ENCODE measurements around the gene IZUMO1R. TPM values are rescaled to one million over a fixed set of nuclear protein-coding genes. Genes with fewer than 3 reads are reported as not detected.
"Not testable (repeated sequence)": the region's sequence is repeated elsewhere in the genome, so short reads cannot be mapped to it uniquely, and the experiment has no call there.

The IZUMO1R gene
- total and polyA plus RNA-seq, 7 donors, result not detected

- H3K36me3 ChIP-seq (ENCODE audit: insufficient read depth in 1 of 2, low read depth in 1 of 2), result no peaks in the 10 kb centered on the region
- ATAC-seq (no peak), DNase-seq (no peak)
- TF ChIP-seq, protein P1, sequence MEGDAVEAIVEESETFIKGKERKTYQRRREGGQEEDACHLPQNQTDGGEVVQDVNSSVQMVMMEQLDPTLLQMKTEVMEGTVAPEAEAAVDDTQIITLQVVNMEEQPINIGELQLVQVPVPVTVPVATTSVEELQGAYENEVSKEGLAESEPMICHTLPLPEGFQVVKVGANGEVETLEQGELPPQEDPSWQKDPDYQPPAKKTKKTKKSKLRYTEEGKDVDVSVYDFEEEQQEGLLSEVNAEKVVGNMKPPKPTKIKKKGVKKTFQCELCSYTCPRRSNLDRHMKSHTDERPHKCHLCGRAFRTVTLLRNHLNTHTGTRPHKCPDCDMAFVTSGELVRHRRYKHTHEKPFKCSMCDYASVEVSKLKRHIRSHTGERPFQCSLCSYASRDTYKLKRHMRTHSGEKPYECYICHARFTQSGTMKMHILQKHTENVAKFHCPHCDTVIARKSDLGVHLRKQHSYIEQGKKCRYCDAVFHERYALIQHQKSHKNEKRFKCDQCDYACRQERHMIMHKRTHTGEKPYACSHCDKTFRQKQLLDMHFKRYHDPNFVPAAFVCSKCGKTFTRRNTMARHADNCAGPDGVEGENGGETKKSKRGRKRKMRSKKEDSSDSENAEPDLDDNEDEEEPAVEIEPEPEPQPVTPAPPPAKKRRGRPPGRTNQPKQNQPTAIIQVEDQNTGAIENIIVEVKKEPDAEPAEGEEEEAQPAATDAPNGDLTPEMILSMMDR (IDR thresholded peaks at IDR 0.05), result no peak
- H3K4me3 ChIP-seq, result no peak overlapping the region
- H3K4me1 ChIP-seq, result no peaks in the 10 kb centered on the region
- no peak overlapping the region for H3K27ac ChIP-seq
- intact Hi-C loops (cut with DNase I), result no loop called here
- H3K9me3 ChIP-seq, result no peaks in the 10 kb centered on the region
- H3K27me3 ChIP-seq (ENCODE audit: insufficient read depth in 3 of 3, low read length in 2 of 3), result no peaks in the 10 kb centered on the region
Measured at GRCh38 chr11:94332814-94333213, 28.4 kb downstream of the IZUMO1R start.

DNA sequence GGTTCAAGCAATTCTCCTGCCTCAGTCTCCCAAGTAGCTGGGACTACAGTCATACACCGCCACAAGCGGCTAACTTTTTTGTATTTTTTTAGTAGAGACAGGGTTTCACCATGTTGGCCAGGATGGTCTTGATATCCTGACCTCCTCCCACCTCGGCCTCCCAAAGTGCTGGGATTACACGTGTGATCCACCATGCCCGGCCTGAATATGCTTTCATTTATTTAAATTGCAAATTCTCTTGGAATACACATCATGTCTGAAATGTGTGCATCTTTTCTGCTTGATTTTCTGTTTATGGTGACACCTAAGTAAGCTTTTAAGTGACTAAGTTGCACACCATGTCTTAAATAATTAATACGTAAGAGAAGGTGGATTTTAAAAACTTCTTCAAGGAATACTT lies 31.7 kb downstream of the IZUMO1R start:
- H3K27ac ChIP-seq, result no peak overlapping the region
- H3K9me3 ChIP-seq, result no peaks in the 10 kb centered on the region
- no peak for ATAC-seq
- no peaks in the 10 kb centered on the region for H3K4me1 ChIP-seq
- no peaks in the 10 kb centered on the region for H3K36me3 ChIP-seq (ENCODE audit: insufficient read depth in 1 of 2, low read depth in 1 of 2)
- H3K27me3 ChIP-seq (ENCODE audit: insufficient read depth in 3 of 3, low read length in 2 of 3), result no peaks in the 10 kb centered on the region
- TF ChIP-seq, protein P1 (IDR thresholded peaks at IDR 0.05), result no peak
- H3K4me3 ChIP-seq, result no peak overlapping the region
- intact Hi-C loops (cut with DNase I), result no loop called here
- 86 to 91% (median 87%) methylated on average over 6 of the region's 6 CpGs for WGBS, 3 donors
- no peak for DNase-seq

DNA sequence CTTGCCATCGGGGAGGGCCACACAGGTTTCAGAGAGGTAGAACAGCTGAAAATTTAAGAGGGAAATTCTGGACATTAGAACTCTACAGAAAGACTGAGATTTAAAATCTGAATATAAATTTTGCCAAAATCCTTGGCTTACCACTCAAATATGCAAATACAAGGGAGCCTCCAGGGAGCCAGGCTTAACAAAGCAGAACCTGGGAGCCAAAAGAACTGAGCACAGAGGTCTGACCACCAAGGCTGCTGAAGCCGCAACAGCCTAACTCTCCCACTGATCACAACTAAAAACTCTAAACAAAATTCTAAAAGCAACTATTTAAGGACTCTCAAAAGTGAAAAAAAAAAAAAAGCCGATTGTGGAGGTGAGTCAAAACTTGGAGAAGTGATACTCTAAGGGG lies 34.3 kb downstream of the IZUMO1R start:
- no peaks in the 10 kb centered on the region for H3K9me3 ChIP-seq
- H3K36me3 ChIP-seq (ENCODE audit: insufficient read depth in 1 of 2, low read depth in 1 of 2), result no peaks in the 10 kb centered on the region
- no peak for DNase-seq
- TF ChIP-seq, protein P1 (IDR thresholded peaks at IDR 0.05), result no peak
- no peak overlapping the region for H3K27ac ChIP-seq
- WGBS, 3 donors, result 76 to 84% (median 84%) methylated on average over 3 of the region's 3 CpGs
- no peaks in the 10 kb centered on the region for H3K4me1 ChIP-seq
- H3K4me3 ChIP-seq, result no peak overlapping the region
- no peak for ATAC-seq
- no peaks in the 10 kb centered on the region for H3K27me3 ChIP-seq (ENCODE audit: insufficient read depth in 3 of 3, low read length in 2 of 3)
- intact Hi-C loops (cut with DNase I), result no loop called here

DNA sequence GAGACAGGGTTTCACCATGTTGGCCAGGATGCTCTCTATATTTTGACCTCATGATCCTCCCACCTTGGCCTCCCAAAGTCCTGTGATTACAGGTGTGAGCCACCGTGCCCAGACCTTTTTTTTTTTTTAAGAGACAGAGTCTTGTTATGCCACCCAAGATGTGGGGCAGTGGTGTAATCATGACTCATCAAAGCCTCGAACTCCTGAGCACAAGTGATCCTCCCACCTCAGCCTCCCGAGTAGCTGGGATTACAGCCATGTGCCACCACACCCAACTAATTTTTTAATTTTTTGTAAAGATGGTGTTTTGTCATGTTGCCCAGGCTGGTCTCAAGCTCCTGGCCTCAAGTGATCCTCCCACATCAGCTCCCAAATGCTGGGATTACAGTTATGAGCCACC lies 37.9 kb downstream of the IZUMO1R start:
- ATAC-seq (no peak), DNase-seq (no peak)
- TF ChIP-seq, protein P1 (IDR thresholded peaks at IDR 0.05), result no peak
- Histone ChIP-seq H3K4me3 (no peak overlapping the region), H3K36me3 (ENCODE audit: insufficient read depth in 1 of 2, low read depth in 1 of 2) (no peaks in the 10 kb centered on the region), H3K27me3 (ENCODE audit: insufficient read depth in 3 of 3, low read length in 2 of 3) (no peaks in the 10 kb centered on the region), H3K27ac (no peak overlapping the region), H3K9me3 (no peaks in the 10 kb centered on the region), H3K4me1 (no peaks in the 10 kb centered on the region)
- intact Hi-C loops (cut with DNase I), result no loop called here
- 45 to 75% (median 61%) methylated on average over 3 of the region's 3 CpGs for WGBS, 3 donors

DNA sequence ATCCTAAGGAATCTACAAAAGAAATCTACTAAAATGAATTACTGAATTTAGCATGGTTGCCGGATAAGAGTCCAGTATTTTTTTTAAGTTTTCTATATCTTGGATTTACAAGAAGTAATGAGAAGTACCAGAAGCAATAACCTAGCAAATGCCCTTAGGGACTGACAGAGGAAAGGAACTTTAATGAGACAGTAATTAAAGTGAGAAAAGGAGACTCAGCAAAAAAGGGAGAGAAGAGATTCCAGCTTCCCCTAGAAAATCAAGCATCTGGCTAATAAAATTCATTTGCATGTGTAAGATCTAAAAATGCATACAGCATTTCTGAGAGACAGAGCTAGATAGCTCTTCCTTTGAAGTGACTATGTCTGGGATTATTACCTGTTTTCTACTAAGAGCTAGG lies 39.1 kb downstream of the IZUMO1R start:
- Histone ChIP-seq H3K4me3 (no peak overlapping the region), H3K27me3 (ENCODE audit: insufficient read depth in 3 of 3, low read length in 2 of 3) (no peaks in the 10 kb centered on the region), H3K9me3 (no peaks in the 10 kb centered on the region), H3K4me1 (no peaks in the 10 kb centered on the region), H3K27ac (no peak overlapping the region), H3K36me3 (ENCODE audit: insufficient read depth in 1 of 2, low read depth in 1 of 2) (no peaks in the 10 kb centered on the region)
- no peak for ATAC-seq
- WGBS, 3 donors, result 74 to 88% (median 88%) methylated on average over 1 of the region's 1 CpG
- TF ChIP-seq, protein P1 (IDR thresholded peaks at IDR 0.05), result no peak
- intact Hi-C loops (cut with DNase I), result no loop called here
- no peak for DNase-seq

- H3K36me3 ChIP-seq (ENCODE audit: insufficient read depth in 1 of 2, low read depth in 1 of 2); H3K4me1 ChIP-seq; intact Hi-C loops (cut with DNase I); ATAC-seq; H3K4me3 ChIP-seq; DNase-seq; H3K9me3 ChIP-seq; H3K27ac ChIP-seq; H3K27me3 ChIP-seq (ENCODE audit: insufficient read depth in 3 of 3, low read length in 2 of 3): not testable (repeated sequence)
- 76 to 86% (median 83%) methylated on average over 7 to 8 of the region's 8 CpGs for WGBS, 3 donors
Measured at GRCh38 chr11:94346311-94346710, 41.9 kb downstream of the IZUMO1R start.

GRCh38 chr11:94350850-94351563 lies 46.6 kb downstream of the IZUMO1R start:
- H3K27ac ChIP-seq; H3K36me3 ChIP-seq (ENCODE audit: insufficient read depth in 1 of 2, low read depth in 1 of 2); intact Hi-C loops (cut with DNase I); H3K27me3 ChIP-seq (ENCODE audit: insufficient read depth in 3 of 3, low read length in 2 of 3); H3K4me1 ChIP-seq; ATAC-seq; DNase-seq; H3K4me3 ChIP-seq; H3K9me3 ChIP-seq: not testable (repeated sequence)
- WGBS, 3 donors, result 64 to 85% (median 74%) methylated on average over 6 to 10 of the region's 10 CpGs
